Upper lobe of right lung (tissue), 1 donor: ENCODE data around the gene OR7A10. TPM values are rescaled to one million over a fixed set of nuclear protein-coding genes. Genes with fewer than 3 reads are reported as not detected.
A peak's percentile ranks its signal among the peaks of the same experiment; 100 is the strongest.
"Not testable (repeated sequence)": the region's sequence is repeated elsewhere in the genome, so short reads cannot be mapped to it uniquely, and the experiment has no call there.

Experiments used
- ATAC-seq: fragments of 200-7000 bp; cut with Tn5 transposase; one replicate; pipeline ENCODE4 v1.9.1; 2020; ENCODE audit warnings: mild to moderate bottlenecking, moderate library complexity
- DNase-seq: peaks from one replicate; pipeline ENCODE4 v3.0.0-alpha.2; 2020
- H3K27ac ChIP-seq: fragments of 200-600 bp; one replicate; pipeline ENCODE4 v1.8.0; 2022
- H3K27me3 ChIP-seq: fragments of 200-600 bp; one replicate; pipeline ENCODE4 v1.8.0; 2022; ENCODE audit warnings: mild to moderate bottlenecking
- H3K36me3 ChIP-seq: fragments of 200-600 bp; one replicate; pipeline ENCODE4 v1.8.0; 2022
- H3K4me1 ChIP-seq: fragments of 200-600 bp; one replicate; pipeline ENCODE4 v1.8.0; 2022
- H3K4me3 ChIP-seq: fragments of 200-600 bp; one replicate; pipeline ENCODE4 v1.8.0; 2022; ENCODE audit warnings: mild to moderate bottlenecking
- H3K9me3 ChIP-seq: fragments of 200-600 bp; one replicate; pipeline ENCODE4 v1.8.0; 2022
- CTCF ChIP-seq: fragments of 200-600 bp; IDR thresholded peaks from one replicate; pipeline ENCODE4 v1.8.0; 2022; ENCODE audit warnings: antibody characterized with exemption
- intact Hi-C: fragments of 100-400 bp; cut with DNase I; formaldehyde crosslinking; loops from one replicate; pipeline ENCODE4 v1.11.0; 2022
- total RNA-seq: library from RNA; stranded (reverse); fragmentation: NEBNext Ultra II Directional; extraction: Animal tissue kit (Norgen Biotek cat#: 25700); gene quantifications from one replicate; pipeline ENCODE4 v1.2.1, GENCODE V29; 2021
- donor health status: DM: no; HTN: yes; CAD: no; lungs with severe emphysema.

OR7A10 gene
- total RNA-seq, 1 donor from 2014 or later = not detected

- Histone ChIP-seq H3K9me3 (no peaks in the 10 kb centered on the region), H3K4me3 (no peak overlapping the region), H3K27me3 (no peaks in the 10 kb centered on the region), H3K4me1 (no peaks in the 10 kb centered on the region), H3K27ac (no peak overlapping the region), H3K36me3 (no peaks in the 10 kb centered on the region)
- no peak for TF ChIP-seq CTCF
- peak; percentile 64 for ATAC-seq
- intact Hi-C loops = no loop called here
- DNase-seq = no peak
Measured at GRCh38 chr19:14809272-14810057, 39.3 kb downstream of the OR7A10 start.

DNA sequence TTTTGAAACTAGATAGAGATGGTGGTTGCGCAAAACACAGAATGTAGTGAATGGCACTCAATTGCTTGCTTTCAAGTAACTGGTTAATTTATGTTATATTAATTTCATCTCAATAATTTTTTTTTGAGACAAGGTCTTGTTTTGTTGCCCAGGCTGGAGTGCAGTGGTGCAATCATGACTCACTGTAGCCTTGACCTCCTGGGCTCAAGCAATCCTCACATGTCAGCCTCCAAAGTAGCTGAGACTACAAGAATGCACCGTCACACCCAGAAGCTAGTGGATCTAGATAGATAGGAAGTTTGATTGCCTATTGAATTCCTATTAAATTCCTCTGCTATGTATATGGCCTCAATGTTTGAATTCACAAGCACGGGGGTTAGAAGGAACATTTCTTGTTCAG lies 44.0 kb downstream of the OR7A10 start:
- H3K27me3 ChIP-seq = no peaks in the 10 kb centered on the region
- H3K9me3 ChIP-seq = no peaks in the 10 kb centered on the region
- intact Hi-C loops = no loop called here
- H3K4me3 ChIP-seq = no peak overlapping the region
- no peaks in the 10 kb centered on the region for H3K4me1 ChIP-seq
- DNase-seq = no peak
- ATAC-seq = no peak
- no peak overlapping the region for H3K27ac ChIP-seq
- TF ChIP-seq CTCF = no peak
- no peaks in the 10 kb centered on the region for H3K36me3 ChIP-seq

- ATAC-seq (no peak), DNase-seq (no peak)
- no peaks in the 10 kb centered on the region for H3K36me3 ChIP-seq
- no peak for TF ChIP-seq CTCF
- H3K27me3 ChIP-seq = no peaks in the 10 kb centered on the region
- intact Hi-C loops = no loop called here
- H3K27ac ChIP-seq = no peak overlapping the region
- no peaks in the 10 kb centered on the region for H3K4me1 ChIP-seq
- H3K4me3 ChIP-seq = no peak overlapping the region
- no peaks in the 10 kb centered on the region for H3K9me3 ChIP-seq
Measured at GRCh38 chr19:14798760-14799159, 50.0 kb downstream of the OR7A10 start.

- ATAC-seq (no peak), DNase-seq (no peak)
- Histone ChIP-seq H3K4me3 (no peak overlapping the region), H3K27me3 (no peaks in the 10 kb centered on the region), H3K9me3 (no peaks in the 10 kb centered on the region), H3K36me3 (no peaks in the 10 kb centered on the region), H3K27ac (no peak overlapping the region), H3K4me1 (no peaks in the 10 kb centered on the region)
- no peak for TF ChIP-seq CTCF
- intact Hi-C loops = no loop called here
Measured at GRCh38 chr19:14796021-14796420, 52.7 kb downstream of the OR7A10 start.

DNA sequence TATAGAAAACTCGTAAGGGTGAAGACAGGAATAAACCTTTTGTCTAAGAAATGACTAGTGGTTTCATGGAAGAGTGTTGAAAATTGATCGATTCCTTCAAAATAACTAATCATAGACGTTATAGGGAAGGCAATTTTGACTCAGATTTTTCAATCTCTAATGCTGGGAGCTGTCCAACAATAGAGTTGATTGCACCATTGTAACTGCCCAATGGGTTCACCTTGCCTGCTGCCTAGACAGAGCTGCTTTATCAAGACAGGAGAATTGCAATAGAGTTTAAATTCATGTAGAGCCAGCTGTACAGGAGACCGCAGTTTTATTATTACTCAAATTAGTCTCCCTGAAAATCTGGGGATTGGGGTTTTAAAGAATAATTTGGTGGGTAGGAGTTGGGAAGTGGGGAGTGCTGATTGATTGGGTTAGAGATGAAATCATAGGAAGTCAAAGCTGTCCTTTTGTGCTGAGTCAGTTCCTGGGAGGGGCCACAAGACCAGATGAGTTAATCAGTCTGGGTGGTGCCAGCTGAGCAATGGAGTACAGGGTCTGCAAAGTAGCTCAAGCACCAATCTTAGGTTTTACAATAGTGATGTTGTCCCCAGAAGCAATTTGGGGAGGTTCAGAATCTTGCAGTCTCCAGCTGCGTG lies 53.5 kb downstream of the OR7A10 start:
- DNase-seq (no peak), ATAC-seq (no peak)
- Histone ChIP-seq H3K27ac (no peak overlapping the region), H3K9me3 (no peaks in the 10 kb centered on the region), H3K4me3 (no peak overlapping the region), H3K4me1 (no peaks in the 10 kb centered on the region), H3K36me3 (no peaks in the 10 kb centered on the region), H3K27me3 (no peaks in the 10 kb centered on the region)
- intact Hi-C loops = no loop called here
- TF ChIP-seq CTCF = no peak

- intact Hi-C loops, H3K27me3 ChIP-seq, H3K9me3 ChIP-seq, H3K27ac ChIP-seq, H3K4me3 ChIP-seq, H3K4me1 ChIP-seq, H3K36me3 ChIP-seq, ATAC-seq, DNase-seq: not testable (repeated sequence)
Measured at GRCh38 chr19:14792250-14792649, 56.5 kb downstream of the OR7A10 start.

Other genes with a start within 250 kb of the OR7A10 start
- 17.3 TPM for gene ADGRE3, start 174.1 kb downstream of the OR7A10 start, total RNA-seq
- gene ZNF333, start 158.9 kb downstream of the OR7A10 start, total RNA-seq = 20.4 TPM
- 17.0 TPM for gene ADGRE2, start 70.4 kb downstream of the OR7A10 start, total RNA-seq
- not detected for gene OR7A5, start 13.7 kb downstream of the OR7A10 start, total RNA-seq
- not detected for gene OR7C1, start 13.7 kb downstream of the OR7A10 start, total RNA-seq
- not detected for gene OR7A17, start 37.2 kb upstream of the OR7A10 start, total RNA-seq
- gene OR7C2, start 92.6 kb upstream of the OR7A10 start, total RNA-seq = not detected
- gene SLC1A6, start 130.9 kb upstream of the OR7A10 start, total RNA-seq = not detected
- gene CASP14, start 200.6 kb upstream of the OR7A10 start, total RNA-seq = not detected
- not detected for gene OR1I1, start 233.3 kb upstream of the OR7A10 start, total RNA-seq